ENCODE measurements around the gene HPD.

GRCh38 chr12:121817648-121818043 lies 41.0 kb downstream of the HPD start:
- no peak for TF ChIP-seq CTCF (IDR thresholded peaks at IDR 0.05)
- TF ChIP-seq POLR2A (IDR thresholded peaks at IDR 0.05): no peak

Measured in adrenal gland (tissue), 5 donors.